Measurements from ENCODE around the gene FHOD3. TPM values are rescaled to one million over a fixed set of nuclear protein-coding genes. Genes with fewer than 3 reads are reported as not detected.

FHOD3 gene
- total RNA-seq, 1 donor from 2014 or later = 33.3 TPM

DNA sequence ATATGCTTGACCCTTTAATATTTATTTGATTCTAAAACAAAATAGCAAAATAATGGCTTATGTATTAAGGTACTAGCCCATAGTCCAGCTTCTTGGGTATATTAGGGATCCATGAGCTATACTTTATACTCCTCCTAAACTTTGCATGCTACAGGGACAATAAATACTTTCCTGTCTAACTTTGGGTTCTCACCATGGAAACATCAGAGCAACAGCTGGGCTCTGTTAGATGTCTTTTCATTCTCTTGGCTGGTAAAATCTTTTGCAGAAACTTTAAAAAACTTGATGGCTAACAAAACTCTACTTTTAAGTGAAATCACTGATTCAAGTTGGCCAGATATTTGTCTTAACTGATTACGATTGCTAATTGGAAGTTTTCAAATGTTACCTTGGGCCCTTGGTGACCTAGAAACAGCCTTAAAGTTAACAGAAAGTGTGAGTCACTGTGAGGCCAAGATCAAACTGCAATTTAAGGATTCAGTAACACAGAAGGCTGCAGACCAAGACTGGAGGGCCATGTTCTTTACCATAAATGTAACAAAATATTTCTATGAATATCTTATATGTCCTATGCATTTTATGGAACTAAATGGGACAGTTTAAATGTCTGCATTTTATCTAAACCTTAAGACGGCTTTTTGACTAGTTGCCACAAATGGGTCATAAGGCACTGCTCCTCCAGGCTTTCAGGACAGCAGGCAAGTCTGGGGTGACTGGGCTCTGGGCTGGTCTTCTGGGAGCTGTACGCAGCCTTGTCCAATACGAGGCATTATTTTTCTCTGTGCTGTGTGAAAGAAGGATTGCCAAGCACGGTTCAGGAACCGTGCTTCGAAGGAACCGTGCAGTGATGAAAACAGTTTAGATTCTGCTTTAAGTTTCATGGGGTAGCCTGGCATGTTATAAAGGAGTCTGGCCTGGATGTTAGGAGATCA lies 342.8 kb downstream of the FHOD3 start:
- no peak for ATAC-seq
- intact Hi-C loops (cut with DNase I) = no loop called here
- no peak for DNase-seq (ENCODE audit: low spot score)

DNA sequence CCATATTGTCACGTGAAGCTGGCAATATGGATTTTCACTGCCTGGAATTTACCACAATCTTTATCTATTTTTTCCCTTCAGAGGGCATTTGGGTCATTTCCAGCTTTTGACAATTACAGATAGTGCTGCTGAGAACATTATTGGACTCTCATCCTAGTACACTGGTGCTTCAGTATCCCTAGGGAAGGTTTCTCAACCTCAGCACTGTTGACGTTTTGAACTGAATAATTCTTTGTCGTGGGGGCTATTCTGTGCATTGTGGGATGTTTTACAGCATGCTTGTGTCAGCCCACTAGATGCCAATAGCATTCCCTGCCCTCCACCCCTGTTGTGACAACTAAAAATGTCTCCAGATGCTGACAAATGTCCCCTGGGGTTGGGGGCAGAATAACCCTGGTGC lies 345.5 kb downstream of the FHOD3 start:
- ATAC-seq (no peak), DNase-seq (ENCODE audit: low spot score) (no peak)
- intact Hi-C loops (cut with DNase I) = no loop called here

DNA sequence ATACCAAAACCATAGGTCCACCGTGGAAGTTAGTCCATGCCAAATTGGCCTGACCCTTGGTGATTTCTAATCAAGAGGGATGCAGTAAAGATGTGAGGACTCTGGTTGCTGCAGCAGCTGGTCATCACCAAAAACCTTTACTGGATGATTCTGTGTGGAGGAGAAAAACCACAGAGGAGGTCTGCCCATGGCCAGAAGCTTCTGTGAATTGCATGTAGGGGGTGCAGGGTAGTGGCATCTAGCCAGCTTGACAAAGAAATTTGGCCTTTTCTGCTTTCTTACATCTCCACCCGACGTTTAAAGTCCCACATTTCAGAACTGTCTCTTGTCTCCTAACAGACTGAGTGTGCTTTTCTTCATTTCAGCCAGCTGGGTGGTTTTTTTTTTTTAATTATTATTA lies 351.3 kb downstream of the FHOD3 start:
- DNase-seq (ENCODE audit: low spot score) = no peak
- intact Hi-C loops (cut with DNase I) = no loop called here
- no peak for ATAC-seq

DNA sequence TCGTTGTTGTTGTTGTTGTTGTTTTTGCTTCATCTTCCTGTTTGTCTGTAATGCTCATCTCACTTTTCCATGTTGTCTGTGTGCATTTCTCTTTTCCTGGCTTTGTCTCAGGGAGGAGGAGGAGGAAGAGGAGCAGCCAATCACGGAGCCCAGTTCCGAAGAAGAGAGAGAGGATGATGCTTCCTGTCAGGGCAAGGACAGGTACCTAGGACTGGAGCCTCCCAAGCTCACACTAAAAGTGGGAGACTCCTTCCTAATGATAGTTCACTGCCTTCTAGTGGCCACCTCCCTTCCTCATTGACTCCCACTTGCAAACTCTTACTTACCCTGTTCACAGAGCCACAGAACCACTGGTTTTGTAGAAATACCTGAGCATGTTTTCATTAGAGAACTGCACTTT lies 351.7 kb downstream of the FHOD3 start:
- intact Hi-C loops (cut with DNase I) = no loop called here
- ATAC-seq (no peak), DNase-seq (ENCODE audit: low spot score) (no peak)

DNA sequence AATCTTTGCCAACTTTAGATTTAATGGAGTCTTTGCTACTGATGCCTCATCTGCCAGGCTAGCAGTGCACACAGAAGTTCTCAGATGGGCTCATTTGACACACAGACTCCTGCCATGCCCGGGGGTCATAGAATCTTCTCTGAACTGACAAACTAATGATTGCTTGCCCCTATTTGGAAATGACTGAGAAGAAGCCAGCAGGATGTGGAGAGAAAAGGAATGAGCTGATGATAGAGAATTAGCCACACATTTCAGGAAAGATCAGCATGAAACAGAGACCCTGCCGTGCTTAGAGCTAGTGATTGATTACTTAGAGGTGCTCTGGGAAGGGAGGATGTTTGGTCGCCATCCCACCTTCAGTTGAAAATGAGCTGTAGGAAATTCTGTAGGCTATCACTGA lies 352.8 kb downstream of the FHOD3 start:
- no peak for ATAC-seq
- no peak for DNase-seq (ENCODE audit: low spot score)
- intact Hi-C loops (cut with DNase I) = no loop called here

DNA sequence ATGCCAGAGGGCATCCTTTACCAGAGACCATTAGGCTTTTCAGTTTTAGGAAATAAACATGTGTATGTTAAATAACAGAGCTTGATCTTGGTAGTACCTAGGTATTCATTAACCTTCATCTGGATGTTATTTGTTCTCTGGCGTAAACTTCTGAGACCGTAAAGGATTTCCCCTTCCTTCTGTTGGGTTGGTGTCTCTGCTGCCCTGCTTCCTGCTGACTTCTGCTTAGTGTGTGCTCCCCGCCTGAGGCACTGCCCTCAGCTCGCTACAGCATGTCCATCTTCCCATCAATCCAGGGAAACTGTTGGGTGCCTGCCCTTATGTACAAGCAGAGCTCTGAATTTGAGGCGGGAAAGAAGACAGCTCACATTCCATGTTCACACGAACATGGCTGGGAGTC lies 353.4 kb downstream of the FHOD3 start:
- ATAC-seq (no peak), DNase-seq (ENCODE audit: low spot score) (no peak)
- intact Hi-C loops (cut with DNase I) = no loop called here

DNA sequence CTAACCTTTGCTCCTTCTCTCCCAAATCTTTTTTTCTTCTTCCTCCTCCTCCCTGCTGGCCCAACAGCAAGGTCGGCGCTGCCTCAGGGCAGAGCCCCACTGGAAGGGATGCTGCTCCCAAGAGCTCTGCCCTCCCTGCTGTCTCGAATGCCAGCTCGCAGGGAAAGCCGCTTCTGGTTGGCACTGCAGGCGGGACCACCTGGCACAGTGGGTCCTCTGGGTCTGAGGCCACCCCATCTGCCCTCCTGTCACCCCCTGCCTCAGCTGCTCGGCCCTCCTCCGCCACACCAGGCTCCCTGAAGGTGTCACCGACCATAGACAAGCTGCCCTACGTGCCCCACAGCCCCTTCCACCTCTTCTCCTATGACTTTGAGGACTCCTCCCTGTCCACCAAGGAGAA lies 355.0 kb downstream of the FHOD3 start:
- intact Hi-C loops (cut with DNase I) = no loop called here
- DNase-seq (ENCODE audit: low spot score) (no peak), ATAC-seq (no peak)

DNA sequence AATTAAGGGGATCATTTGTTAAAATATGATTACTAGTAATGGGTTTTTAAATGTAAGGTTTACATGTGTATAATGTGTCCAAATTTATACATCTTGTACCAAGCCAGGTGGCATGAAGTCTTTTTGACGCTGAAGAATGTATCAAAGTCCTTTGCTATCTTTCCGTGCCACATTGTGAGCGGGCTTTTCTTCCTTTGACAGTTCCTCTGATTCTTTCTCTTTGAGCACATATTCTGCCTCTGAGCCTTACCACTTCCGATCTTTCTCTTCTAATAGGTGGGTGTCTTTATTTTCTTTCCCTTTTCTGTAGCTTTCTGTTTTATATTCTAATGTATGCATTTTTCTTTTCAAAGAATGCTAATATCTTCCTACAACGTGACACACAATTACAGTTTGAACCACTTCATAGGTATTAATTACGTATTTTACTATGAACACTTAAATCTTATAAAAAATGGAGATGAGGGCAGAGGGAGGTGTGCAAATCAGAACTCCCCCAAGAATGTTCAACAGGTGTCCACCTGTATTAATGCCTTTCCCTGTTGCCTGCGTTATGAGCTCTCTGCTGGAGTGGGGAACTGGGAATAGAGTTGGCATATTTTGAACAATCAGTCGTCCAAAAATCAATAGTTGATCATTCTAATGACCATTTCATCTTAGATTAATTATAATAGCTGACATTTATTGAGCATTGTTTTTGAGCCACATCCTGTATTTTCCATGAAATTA lies 355.8 kb downstream of the FHOD3 start:
- intact Hi-C loops (cut with DNase I) = no loop called here
- ATAC-seq (no peak), DNase-seq (ENCODE audit: low spot score) (no peak)

DNA sequence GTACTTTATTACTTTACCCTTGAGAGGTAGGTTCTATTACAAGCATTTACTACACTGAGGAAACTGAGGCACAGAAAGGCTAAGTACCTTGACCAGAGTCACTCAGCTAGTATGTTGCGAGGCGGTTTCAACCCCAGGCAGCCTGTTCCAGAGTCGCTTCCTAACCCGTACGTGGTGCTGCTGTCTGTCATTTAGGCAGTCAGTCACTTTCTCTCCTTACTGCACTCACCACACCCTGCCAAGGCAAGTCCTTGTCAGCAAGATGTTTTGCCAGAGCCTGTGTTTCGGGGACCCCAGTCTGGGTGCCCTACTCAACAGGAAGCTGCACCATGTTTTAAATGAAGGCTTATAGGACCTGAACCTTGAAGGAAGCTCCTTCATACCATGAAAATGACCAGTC lies 356.4 kb downstream of the FHOD3 start:
- DNase-seq (ENCODE audit: low spot score) = no peak
- no peak for ATAC-seq
- intact Hi-C loops (cut with DNase I) = no loop called here

DNA sequence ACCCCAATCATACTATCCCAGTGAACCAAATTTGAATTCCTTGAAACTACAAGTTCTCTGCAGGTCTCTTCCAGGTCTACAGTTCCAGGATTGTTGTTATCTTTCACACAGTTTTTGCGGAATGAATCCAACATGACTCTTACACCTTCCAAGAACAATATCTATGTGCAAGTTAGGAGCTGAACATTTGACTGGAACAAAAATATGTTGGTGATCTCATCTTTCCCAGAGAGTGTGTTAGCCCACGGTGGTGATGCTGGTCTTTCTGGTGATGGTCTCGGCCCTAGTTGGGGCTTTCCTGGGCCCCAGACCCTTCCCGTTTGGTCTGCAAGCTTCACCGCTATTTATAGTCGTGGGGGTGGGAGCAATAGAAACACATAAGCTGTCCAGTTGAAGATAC lies 357.6 kb downstream of the FHOD3 start:
- peak; percentile 50 for ATAC-seq
- no peak for DNase-seq (ENCODE audit: low spot score)
- intact Hi-C loops (cut with DNase I) = no loop called here

DNA sequence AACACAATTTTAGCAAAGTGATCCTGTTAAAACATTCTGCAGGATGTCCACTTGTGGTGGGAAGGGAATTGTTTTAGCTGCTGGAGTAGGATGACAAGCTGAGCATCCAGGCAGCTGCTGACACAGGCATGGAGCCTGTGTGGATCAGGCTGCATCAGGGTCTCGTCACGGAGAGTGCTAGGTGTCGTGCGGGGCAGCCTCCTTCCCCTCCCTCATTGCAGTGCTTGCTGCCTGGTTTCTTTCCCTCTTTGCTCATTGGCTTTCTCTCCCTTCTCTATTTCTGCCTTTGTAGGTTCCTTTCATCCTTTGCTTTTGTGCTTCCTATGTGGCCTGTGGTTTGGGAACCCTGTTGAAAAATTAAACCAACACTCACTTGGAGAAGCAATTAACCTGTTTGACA lies 358.4 kb downstream of the FHOD3 start:
- ATAC-seq (no peak), DNase-seq (ENCODE audit: low spot score) (no peak)
- intact Hi-C loops (cut with DNase I) = no loop called here

DNA sequence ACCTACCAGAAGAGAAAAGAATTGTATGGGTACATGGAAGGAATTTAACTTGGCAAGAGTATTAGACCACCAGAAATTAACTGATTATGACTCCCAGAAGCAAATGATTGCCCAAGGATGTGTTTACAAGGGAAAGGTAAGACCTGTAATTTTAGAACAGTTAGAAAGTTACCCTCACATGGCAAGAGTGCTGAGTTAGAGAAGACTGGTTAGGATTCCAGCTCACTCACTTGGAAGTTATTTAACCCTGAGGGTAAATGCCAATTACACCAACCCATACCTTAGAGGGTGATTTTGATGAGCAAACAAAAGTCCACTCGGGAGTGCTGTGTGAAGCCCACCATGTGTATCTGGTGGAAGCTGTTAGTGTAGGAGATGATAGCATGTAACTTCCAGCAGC lies 361.1 kb downstream of the FHOD3 start:
- ATAC-seq (no peak), DNase-seq (ENCODE audit: low spot score) (no peak)
- intact Hi-C loops (cut with DNase I) = no loop called here

DNA sequence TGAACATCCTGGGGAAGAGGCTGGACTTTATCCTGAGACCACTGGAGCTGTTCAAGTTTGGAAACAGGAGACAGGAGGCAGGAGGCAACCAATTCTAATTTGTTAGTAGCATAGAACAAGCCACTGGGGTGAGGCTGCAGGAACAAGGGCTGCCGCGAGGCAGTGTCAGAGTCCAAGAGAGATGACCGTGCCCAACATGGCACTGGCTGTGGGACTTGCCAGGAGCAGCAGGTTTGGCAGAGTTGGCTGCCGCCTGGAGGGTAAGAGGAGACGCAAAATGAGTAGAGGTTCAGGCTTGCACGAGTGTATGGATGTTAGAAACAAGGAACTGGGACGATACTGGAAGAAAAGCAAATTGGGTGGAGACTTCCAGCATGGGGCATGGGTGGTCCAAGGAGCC lies 362.8 kb downstream of the FHOD3 start:
- intact Hi-C loops (cut with DNase I) = no loop called here
- no peak for DNase-seq (ENCODE audit: low spot score)
- ATAC-seq = no peak

DNA sequence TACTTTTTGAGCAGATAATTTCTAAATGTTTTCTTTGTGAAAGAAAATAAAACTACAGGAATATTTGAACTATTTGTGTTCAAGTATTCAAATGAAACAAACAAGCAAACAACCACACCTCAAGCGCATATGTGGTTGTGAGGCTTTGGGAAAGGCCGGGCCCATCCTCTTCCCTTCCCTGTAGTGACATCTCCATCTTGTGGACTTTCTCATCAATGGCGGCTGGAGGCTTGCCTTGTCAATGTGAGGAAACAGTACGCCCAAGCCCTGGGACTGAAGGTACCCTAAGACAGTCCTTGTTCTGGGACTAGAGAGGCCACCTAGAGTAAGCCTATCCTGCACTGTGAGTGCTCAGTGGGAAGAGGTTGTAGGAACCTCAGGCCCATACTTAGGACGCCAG lies 364.5 kb downstream of the FHOD3 start:
- no peak for ATAC-seq
- no peak for DNase-seq (ENCODE audit: low spot score)
- intact Hi-C loops (cut with DNase I) = no loop called here

DNA sequence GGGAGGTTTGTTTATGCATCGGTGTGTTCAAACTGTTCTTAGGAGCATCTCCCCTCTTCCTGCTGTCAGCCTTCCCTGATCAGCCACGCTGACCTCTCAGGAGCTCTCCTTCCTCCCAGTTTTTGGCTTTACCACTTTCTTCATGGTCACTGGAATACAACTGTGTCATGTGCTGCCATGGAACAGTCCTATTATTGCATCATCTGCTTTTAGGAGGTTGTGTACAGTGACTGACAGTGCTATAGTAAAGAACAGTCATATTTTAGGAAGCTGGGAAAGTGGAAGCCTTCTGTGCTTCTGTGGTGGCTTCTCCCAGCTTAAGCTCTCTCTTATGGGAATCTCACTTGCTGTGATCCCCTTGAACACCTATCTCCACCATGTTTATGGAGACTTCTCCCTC lies 365.8 kb downstream of the FHOD3 start:
- DNase-seq (ENCODE audit: low spot score) (no peak), ATAC-seq (peak; percentile 52)
- intact Hi-C loops (cut with DNase I) = no loop called here

DNA sequence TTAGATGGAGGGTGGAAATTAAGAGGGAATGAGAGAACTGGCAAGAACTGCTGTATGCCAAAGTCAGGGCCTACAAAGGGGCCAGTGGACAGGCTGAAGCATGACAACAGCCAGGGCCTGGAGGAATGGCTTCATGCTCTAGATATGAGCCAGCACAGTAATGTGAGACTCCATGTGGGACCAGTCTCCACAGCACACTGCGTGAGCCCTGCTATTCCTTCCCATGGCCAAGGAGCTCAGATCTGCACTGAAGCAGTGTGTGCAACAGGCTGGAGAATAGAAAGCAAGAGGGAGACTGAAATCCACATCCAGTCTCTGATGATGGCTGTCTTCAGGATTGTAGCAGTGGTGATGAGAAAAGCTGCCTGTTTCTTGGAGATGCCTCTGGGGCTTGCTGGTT lies 368.4 kb downstream of the FHOD3 start:
- DNase-seq (ENCODE audit: low spot score) (no peak), ATAC-seq (peak; percentile 80)
- intact Hi-C loops (cut with DNase I) = no loop called here

DNA sequence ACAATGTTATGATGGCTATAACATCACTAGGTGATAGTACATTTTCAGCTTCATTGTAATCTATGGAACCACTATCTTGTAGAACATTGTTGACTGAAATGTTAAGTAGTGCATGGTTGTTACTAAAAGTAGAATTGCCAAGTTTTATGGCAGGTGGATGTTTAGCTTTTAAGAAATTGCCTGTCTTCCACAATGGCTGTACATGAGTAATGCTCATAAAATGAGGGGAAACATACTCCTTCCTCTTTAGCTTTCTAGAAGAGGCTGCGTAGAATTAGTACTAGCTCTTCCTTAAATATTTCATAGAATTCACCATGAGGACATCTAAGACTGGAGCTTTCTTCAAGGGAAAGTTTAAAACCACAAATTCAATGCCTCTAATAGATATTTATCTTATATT lies 370.3 kb downstream of the FHOD3 start:
- intact Hi-C loops (cut with DNase I) = no loop called here
- ATAC-seq (no peak), DNase-seq (ENCODE audit: low spot score) (no peak)

DNA sequence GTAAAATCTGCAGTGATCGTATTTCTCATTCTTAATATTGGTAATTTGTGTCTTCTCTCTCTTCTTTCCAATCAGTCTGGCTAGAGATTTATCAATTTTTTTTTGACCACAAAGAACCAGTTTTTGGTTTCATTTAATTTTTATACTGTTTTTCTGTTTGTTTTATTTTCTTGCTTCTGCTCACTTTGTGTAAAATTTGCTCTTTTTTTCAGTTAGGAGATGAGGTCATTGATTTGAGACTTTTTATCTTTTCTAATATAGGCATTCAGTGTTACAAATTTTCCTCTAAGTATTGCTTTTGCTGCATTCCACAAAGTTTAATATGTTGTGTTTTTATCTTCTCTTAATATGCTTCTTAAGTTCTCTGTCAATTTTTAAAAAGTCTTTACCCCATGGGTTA lies 370.8 kb downstream of the FHOD3 start:
- ATAC-seq = no peak
- intact Hi-C loops (cut with DNase I) = no loop called here

DNA sequence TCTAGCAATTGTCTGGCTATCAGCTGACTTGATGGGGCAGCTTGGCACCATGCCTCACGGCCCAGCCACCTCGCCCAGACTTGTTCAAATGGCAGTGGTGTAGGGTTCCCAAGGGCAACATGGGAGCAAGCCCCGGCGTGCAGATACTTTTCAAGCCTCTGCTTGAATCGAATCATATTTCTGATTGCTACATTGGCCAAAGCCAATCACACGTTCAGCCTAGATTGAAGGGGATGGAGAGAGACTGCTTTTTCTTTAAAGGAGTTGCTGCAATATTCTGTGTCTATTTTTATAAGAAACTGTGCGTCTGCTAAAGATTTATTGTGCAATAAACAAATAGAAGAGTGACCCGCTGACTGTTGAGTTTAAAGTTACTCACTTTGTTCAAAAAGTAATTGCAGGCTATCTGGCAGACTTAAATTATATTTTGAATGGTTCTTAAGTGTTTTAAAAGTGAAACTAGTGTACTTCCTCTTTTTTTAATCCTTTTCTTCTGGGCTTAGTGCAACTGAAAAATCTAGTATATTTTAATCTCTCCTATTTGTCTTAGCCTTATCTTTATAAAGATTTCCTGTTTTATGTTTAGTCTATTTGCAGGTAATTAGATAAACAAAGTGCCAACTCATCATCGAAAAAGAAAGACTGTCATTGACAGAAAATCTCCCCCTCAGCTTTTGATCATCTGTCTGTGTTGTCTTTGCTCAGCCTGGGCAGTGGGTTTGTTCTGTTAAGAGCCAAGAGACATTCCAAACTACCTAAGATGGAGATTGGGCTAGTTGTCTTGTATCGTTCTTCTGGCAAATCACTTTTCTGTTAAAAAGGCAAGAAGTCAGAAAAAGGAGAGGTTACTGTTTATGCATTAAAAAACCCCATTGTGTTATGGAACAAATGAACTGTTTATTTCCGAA lies 375.2 kb downstream of the FHOD3 start:
- ATAC-seq = peak; percentile 90
- intact Hi-C loops (cut with DNase I) = no loop called here
- peak; percentile 63 for DNase-seq (ENCODE audit: low spot score)

More for the DNA sequence above, 370.8 kb downstream of the FHOD3 start:
- DNase-seq (ENCODE audit: low spot score) = no peak

DNA sequence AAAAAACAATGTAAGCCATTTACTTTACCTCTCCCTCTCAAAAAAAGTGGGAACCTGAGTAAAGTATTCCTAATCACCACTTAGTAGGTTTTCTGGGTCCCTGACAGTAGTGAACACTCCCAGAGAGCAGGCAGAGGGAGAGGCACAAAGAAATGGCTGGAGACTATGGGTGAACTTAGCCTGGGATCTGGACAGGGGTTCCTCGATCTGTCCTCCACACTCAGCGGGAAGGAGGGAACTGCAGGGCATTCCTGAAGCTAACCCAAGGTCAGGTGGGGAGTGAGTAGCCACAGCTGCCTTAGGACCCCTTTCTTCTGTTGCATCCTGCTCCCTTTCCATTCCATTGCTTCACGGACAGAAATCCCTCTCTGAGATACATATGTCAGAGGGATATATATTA lies 375.9 kb downstream of the FHOD3 start:
- no peak for DNase-seq (ENCODE audit: low spot score)
- intact Hi-C loops (cut with DNase I) = no loop called here
- no peak for ATAC-seq
